Measurements from ENCODE around the gene SBNO2.

Gene SBNO2

GRCh38 chr19:1153891-1154730 lies 20.0 kb downstream of the SBNO2 start:
- no peak for FAIRE-seq

- no peak for FAIRE-seq
Observed at GRCh38 chr19:1151917-1152587, 22.0 kb downstream of the SBNO2 start.

- no peak for FAIRE-seq
Observed at GRCh38 chr19:1151037-1151724, 22.9 kb downstream of the SBNO2 start.

GRCh38 chr19:1150333-1151036 lies 23.6 kb downstream of the SBNO2 start:
- FAIRE-seq, result no peak

- FAIRE-seq, result no peak
Observed at GRCh38 chr19:1149259-1150045, 24.6 kb downstream of the SBNO2 start.

GRCh38 chr19:1147934-1148549 lies 26.0 kb downstream of the SBNO2 start:
- FAIRE-seq, result no peak

GRCh38 chr19:1146858-1147780 lies 26.9 kb downstream of the SBNO2 start:
- no peak for FAIRE-seq

GRCh38 chr19:1146412-1146699 lies 27.7 kb downstream of the SBNO2 start:
- no peak for FAIRE-seq

- FAIRE-seq, result no peak
Observed at GRCh38 chr19:1145635-1146411, 28.2 kb downstream of the SBNO2 start.

- no peak for FAIRE-seq
Observed at GRCh38 chr19:1144741-1145140, 29.3 kb downstream of the SBNO2 start.

- FAIRE-seq, result no peak
Observed at GRCh38 chr19:1143828-1144399, 30.2 kb downstream of the SBNO2 start.

- FAIRE-seq, result no peak
Observed at GRCh38 chr19:1141944-1142343, 32.1 kb downstream of the SBNO2 start.

GRCh38 chr19:1140272-1141027 lies 33.6 kb downstream of the SBNO2 start:
- no peak for FAIRE-seq

- no peak for FAIRE-seq
Observed at GRCh38 chr19:1139126-1139525, 34.9 kb downstream of the SBNO2 start.

GRCh38 chr19:1138121-1138520 lies 35.9 kb downstream of the SBNO2 start:
- FAIRE-seq, result no peak

GRCh38 chr19:1136621-1137317 lies 37.3 kb downstream of the SBNO2 start:
- no peak for FAIRE-seq

- FAIRE-seq, result no peak
Observed at GRCh38 chr19:1136201-1136600, 37.9 kb downstream of the SBNO2 start.

- no peak for FAIRE-seq
Observed at GRCh38 chr19:1135454-1135853, 38.6 kb downstream of the SBNO2 start.
